ENCODE data around the gene CAMK4.

CAMK4 gene

GRCh38 chr5:111507276-111507675 is 283.1 kb downstream of the CAMK4 start:
- TF ChIP-seq EZH2phosphoT487 (IDR thresholded peaks at IDR 0.05; ENCODE audit: borderline replicate concordance): no peak
- TF ChIP-seq CTCF (conservative IDR thresholded peaks at IDR 0.05; ENCODE audit: low read length): no peak
- no peaks in the 10 kb centered on the region for H3K9me2 ChIP-seq (replicated peaks; ENCODE audit: low read depth, low read length)
- peaks cover 36% of the 10 kb centered on the region for H3K4me1 ChIP-seq (ENCODE audit: insufficient read depth, low read length, poor library complexity, severe bottlenecking)
- peak overlapping the region; percentile 97 for H3K9ac ChIP-seq (ENCODE audit: low read depth, low read length, poor library complexity, severe bottlenecking)
- H3F3A ChIP-seq (ENCODE audit: low read depth): no peaks in the 10 kb centered on the region
- H3K4me3 ChIP-seq (ENCODE audit: low read length, poor library complexity, severe bottlenecking): peak overlapping the region; percentile 80
- peaks cover 4% of the 10 kb centered on the region; the same call in 1 of the 2 replicates for H3K36me3 ChIP-seq (ENCODE audit: insufficient read depth, low read length)
- peaks cover 95% of the 10 kb centered on the region for H3K79me2 ChIP-seq (ENCODE audit: insufficient read depth, low read length)
- peak overlapping the region; percentile 91 for H3K4me2 ChIP-seq (ENCODE audit: low read depth, low read length, poor library complexity, severe bottlenecking)
- no peak overlapping the region for H2AFZ ChIP-seq (ENCODE audit: low read length)
- H3K9me3 ChIP-seq (ENCODE audit: insufficient read depth, low read depth, low read length): no peaks in the 10 kb centered on the region
- no peaks in the 10 kb centered on the region for H3K27me3 ChIP-seq (ENCODE audit: insufficient read depth, low read length, poor library complexity, severe bottlenecking)
- peaks cover 55% of the 10 kb centered on the region for H4K20me1 ChIP-seq (ENCODE audit: insufficient read depth, low read length, poor library complexity, severe bottlenecking)

GRCh38 chr5:111509119-111509518 is 284.9 kb downstream of the CAMK4 start:
- Histone ChIP-seq H3K9me2 (replicated peaks; ENCODE audit: low read depth, low read length) (no peaks in the 10 kb centered on the region), H3K9me3 (ENCODE audit: insufficient read depth, low read depth, low read length) (no peaks in the 10 kb centered on the region), H3K9ac (ENCODE audit: low read depth, low read length, poor library complexity, severe bottlenecking) (peak overlapping the region; percentile 97), H2AFZ (ENCODE audit: low read length) (no peak overlapping the region), H3K36me3 (ENCODE audit: insufficient read depth, low read length) (peaks cover 4% of the 10 kb centered on the region; the same call in 1 of the 2 replicates), H3K4me1 (ENCODE audit: insufficient read depth, low read length, poor library complexity, severe bottlenecking) (peaks cover 43% of the 10 kb centered on the region), H3K27me3 (ENCODE audit: insufficient read depth, low read length, poor library complexity, severe bottlenecking) (no peaks in the 10 kb centered on the region), H3K4me2 (ENCODE audit: low read depth, low read length, poor library complexity, severe bottlenecking) (peak overlapping the region; percentile 91), H3K4me3 (ENCODE audit: low read length, poor library complexity, severe bottlenecking) (peak overlapping the region; percentile 80), H3F3A (ENCODE audit: low read depth) (no peaks in the 10 kb centered on the region), H4K20me1 (ENCODE audit: insufficient read depth, low read length, poor library complexity, severe bottlenecking) (peaks cover 55% of the 10 kb centered on the region), H3K79me2 (ENCODE audit: insufficient read depth, low read length) (peaks cover 78% of the 10 kb centered on the region)
- TF ChIP-seq EZH2phosphoT487 (IDR thresholded peaks at IDR 0.05; ENCODE audit: borderline replicate concordance) (no peak), CTCF (conservative IDR thresholded peaks at IDR 0.05; ENCODE audit: low read length) (no peak)

GRCh38 chr5:111511174-111511830 is 287.1 kb downstream of the CAMK4 start:
- H3K4me3 ChIP-seq (ENCODE audit: low read length, poor library complexity, severe bottlenecking): peak overlapping the region; percentile 80
- no peak overlapping the region for H2AFZ ChIP-seq (ENCODE audit: low read length)
- peak overlapping the region; percentile 91 for H3K4me2 ChIP-seq (ENCODE audit: low read depth, low read length, poor library complexity, severe bottlenecking)
- peak overlapping the region; percentile 97 for H3K9ac ChIP-seq (ENCODE audit: low read depth, low read length, poor library complexity, severe bottlenecking)
- peaks cover 42% of the 10 kb centered on the region for H3K4me1 ChIP-seq (ENCODE audit: insufficient read depth, low read length, poor library complexity, severe bottlenecking)
- peaks cover 60% of the 10 kb centered on the region for H3K79me2 ChIP-seq (ENCODE audit: insufficient read depth, low read length)
- H4K20me1 ChIP-seq (ENCODE audit: insufficient read depth, low read length, poor library complexity, severe bottlenecking): peaks cover 46% of the 10 kb centered on the region
- H3K9me2 ChIP-seq (replicated peaks; ENCODE audit: low read depth, low read length): no peaks in the 10 kb centered on the region
- no peaks in the 10 kb centered on the region for H3K36me3 ChIP-seq (ENCODE audit: insufficient read depth, low read length)
- TF ChIP-seq CTCF (conservative IDR thresholded peaks at IDR 0.05; ENCODE audit: low read length): no peak
- TF ChIP-seq EZH2phosphoT487 (IDR thresholded peaks at IDR 0.05; ENCODE audit: borderline replicate concordance): no peak
- H3K9me3 ChIP-seq (ENCODE audit: insufficient read depth, low read depth, low read length): no peaks in the 10 kb centered on the region
- no peaks in the 10 kb centered on the region for H3K27me3 ChIP-seq (ENCODE audit: insufficient read depth, low read length, poor library complexity, severe bottlenecking)
- no peaks in the 10 kb centered on the region for H3F3A ChIP-seq (ENCODE audit: low read depth)
